ENCODE results near the gene LAMA2.

GRCh38 chr6:129138739-129139405 lies 255.9 kb downstream of the LAMA2 start:
- TF ChIP-seq CTCF (IDR thresholded peaks at IDR 0.05) (no peak), POLR2A (IDR thresholded peaks at IDR 0.05) (no peak)
